HepG2 (cell line): Measurements from ENCODE around the gene ZNF670. TPM values are rescaled to one million over a fixed set of nuclear protein-coding genes. Genes with fewer than 3 reads are reported as not detected.
A peak's percentile ranks its signal among the peaks of the same experiment; 100 is the strongest.

ENCODE experiments used
- ATAD3A ChIP-seq: sonication (generic); formaldehyde crosslinking; IDR thresholded peaks from 2 replicates; pipeline ENCODE4 v1.4.0; 2020; ENCODE audit warnings: missing genetic modification reagents
- BCL6 ChIP-seq: IDR thresholded peaks from 2 replicates; pipeline ENCODE4 v1.6.1; 2016; ENCODE audit warnings: missing genetic modification reagents, missing compliant biosample characterization
- KLF9 ChIP-seq: IDR thresholded peaks from 2 replicates; pipeline ENCODE4 v1.6.1; 2016; ENCODE audit warnings: low read depth
- MYNN ChIP-seq: sonication (generic); formaldehyde crosslinking; IDR thresholded peaks from 2 replicates; pipeline ENCODE4 v1.4.0; 2020; ENCODE audit warnings: mild to moderate bottlenecking, low read depth, missing genetic modification reagents
- PAX8 ChIP-seq: sonication (generic); formaldehyde crosslinking; IDR thresholded peaks from 2 replicates; pipeline ENCODE4 v1.8.0; 2022; ENCODE audit warnings: mild to moderate bottlenecking, missing genetic modification reagents, borderline replicate concordance
- ZC3H13 ChIP-seq: sonication (generic); formaldehyde crosslinking; IDR thresholded peaks from 2 replicates; pipeline ENCODE4 v1.8.1; 2023; ENCODE audit warnings: mild to moderate bottlenecking, missing genetic modification reagents, moderate library complexity
- ZNF136 ChIP-seq: sonication (generic); formaldehyde crosslinking; IDR thresholded peaks from 2 replicates; pipeline ENCODE4 v1.8.1; 2022; ENCODE audit warnings: low read depth, mild to moderate bottlenecking, moderate library complexity, missing genetic modification reagents
- ZNF335 ChIP-seq: sonication (generic); formaldehyde crosslinking; IDR thresholded peaks from 2 replicates; pipeline ENCODE4 v1.4.0; 2020; ENCODE audit warnings: missing genetic modification reagents
- ZNF343 ChIP-seq: sonication (generic); formaldehyde crosslinking; IDR thresholded peaks from 2 replicates; pipeline ENCODE4 v1.4.0; 2020; ENCODE audit warnings: mild to moderate bottlenecking, missing genetic modification reagents
- ZNF567 ChIP-seq: sonication (generic); formaldehyde crosslinking; IDR thresholded peaks from 2 replicates; pipeline ENCODE4 v1.8.1; 2023; ENCODE audit warnings: mild to moderate bottlenecking, missing genetic modification reagents, borderline replicate concordance
- ZNF776 ChIP-seq: sonication (generic); formaldehyde crosslinking; IDR thresholded peaks from 2 replicates; pipeline ENCODE4 v1.4.0; 2020; ENCODE audit warnings: mild to moderate bottlenecking, missing genetic modification reagents
- polyA plus RNA-seq, 8 experiments: library from polyadenylated mRNA; depleted of rRNA in 3 of 8; stranded (reverse) in 7 of 8; unstranded in 1 of 8; fragments of >200 nt; fragmentation: Illumina TruSeq in 4 of 8; extraction: Trizol in 4 of 8; gene quantifications; 2 replicates each; pipeline versions ENCODE4 v1.2.1 to v1.2.3, GENCODE V29; 2011 to 2016; ENCODE audit warnings: low read depth in 4 of 8, missing spikeins in 1 of 8, mixed read lengths in 1 of 8; ENCODE audit not compliant: insufficient read depth in 1 of 8
- total RNA-seq, 5 experiments: library from RNA; depleted of rRNA; stranded (reverse); fragments of >200 nt; fragmentation: Illumina TruSeq; extraction: Trizol; gene quantifications; 2 replicates each; pipeline ENCODE4 v1.2.3, GENCODE V29; 2016; ENCODE audit warnings: low read depth in 1 of 5
- TF ChIP-seq, protein P1 (sequence below): sonication (generic); formaldehyde crosslinking; IDR thresholded peaks from 2 replicates; pipeline ENCODE4 v1.4.0; 2020; ENCODE audit warnings: missing genetic modification reagents
- TF ChIP-seq, protein P2 (sequence below): sonication (generic); formaldehyde crosslinking; IDR thresholded peaks from 2 replicates; pipeline ENCODE4 v1.8.1; 2023; ENCODE audit warnings: mild to moderate bottlenecking, missing genetic modification reagents
- TF ChIP-seq, protein P3 (sequence below): sonication (generic); formaldehyde crosslinking; IDR thresholded peaks from 2 replicates; pipeline ENCODE4 v1.5.0; 2020; ENCODE audit warnings: missing genetic modification reagents
- TF ChIP-seq, protein P4 (sequence below): IDR thresholded peaks from 2 replicates; pipeline ENCODE4 v1.6.1; 2012; ENCODE audit warnings: inconsistent platforms
- TF ChIP-seq, protein P5 (sequence below): sonication (generic); formaldehyde crosslinking; IDR thresholded peaks from 2 replicates; pipeline ENCODE4 v1.4.0; 2020; ENCODE audit warnings: missing genetic modification reagents; ENCODE audit errors: not compliant biosample characterization
- TF ChIP-seq, protein P6 (sequence below): sonication (generic); formaldehyde crosslinking; conservative IDR thresholded peaks from 2 replicates; pipeline ENCODE4 v1.8.0; 2022; ENCODE audit warnings: mild to moderate bottlenecking, moderate library complexity, missing genetic modification reagents
- TF ChIP-seq, protein P7 (sequence below): IDR thresholded peaks from 2 replicates; pipeline ENCODE4 v1.6.1; 2016; ENCODE audit warnings: low read depth, borderline replicate concordance
- TF ChIP-seq, protein P8 (sequence below): IDR thresholded peaks from 2 replicates; pipeline ENCODE4 v1.6.1; 2016

Gene ZNF670
- total and polyA plus RNA-seq, 2 of the 13 experiments (the other 11 are each of a cell fraction or from before 2014, with no cell fraction given) = 4.2 to 10.9 TPM

DNA sequence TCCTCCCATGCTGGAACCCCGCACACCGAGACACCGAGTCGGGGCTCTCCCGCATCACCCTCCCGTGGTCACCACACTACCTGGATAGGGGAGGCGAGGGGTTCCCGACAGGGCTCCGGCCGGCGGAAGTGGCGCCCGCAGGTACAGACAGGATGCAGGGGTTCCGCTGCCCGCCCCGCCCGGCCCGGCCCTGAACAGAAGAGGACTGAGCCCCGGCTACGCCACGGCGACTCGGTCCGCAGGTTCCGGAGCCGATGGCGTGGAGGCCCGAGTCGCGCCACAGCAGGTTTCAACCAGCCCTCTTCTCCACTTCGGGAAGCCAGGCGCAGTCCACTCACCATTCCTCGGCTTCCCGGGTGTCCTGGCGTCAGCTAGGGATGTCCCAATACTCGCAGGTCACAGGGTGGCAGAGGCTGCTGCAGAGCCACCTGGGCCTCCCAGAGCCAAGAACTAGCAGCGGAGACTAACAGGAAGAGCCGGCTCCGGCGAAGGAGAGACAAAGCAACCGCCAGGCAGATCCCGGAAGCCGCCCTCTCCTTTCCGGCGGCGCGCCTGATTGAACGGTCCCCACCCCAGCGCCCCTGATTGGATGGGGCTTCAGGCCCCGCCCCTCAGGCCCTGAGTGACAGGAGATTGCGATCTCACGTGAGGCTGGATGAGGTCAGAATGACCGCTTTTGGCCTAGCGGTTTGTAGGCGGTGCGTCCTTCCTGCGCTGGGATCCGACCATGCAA lies 25.4 kb upstream of the ZNF670 start, which contains the start of gene ZNF669 (continued):
- TF ChIP-seq, protein P1, sequence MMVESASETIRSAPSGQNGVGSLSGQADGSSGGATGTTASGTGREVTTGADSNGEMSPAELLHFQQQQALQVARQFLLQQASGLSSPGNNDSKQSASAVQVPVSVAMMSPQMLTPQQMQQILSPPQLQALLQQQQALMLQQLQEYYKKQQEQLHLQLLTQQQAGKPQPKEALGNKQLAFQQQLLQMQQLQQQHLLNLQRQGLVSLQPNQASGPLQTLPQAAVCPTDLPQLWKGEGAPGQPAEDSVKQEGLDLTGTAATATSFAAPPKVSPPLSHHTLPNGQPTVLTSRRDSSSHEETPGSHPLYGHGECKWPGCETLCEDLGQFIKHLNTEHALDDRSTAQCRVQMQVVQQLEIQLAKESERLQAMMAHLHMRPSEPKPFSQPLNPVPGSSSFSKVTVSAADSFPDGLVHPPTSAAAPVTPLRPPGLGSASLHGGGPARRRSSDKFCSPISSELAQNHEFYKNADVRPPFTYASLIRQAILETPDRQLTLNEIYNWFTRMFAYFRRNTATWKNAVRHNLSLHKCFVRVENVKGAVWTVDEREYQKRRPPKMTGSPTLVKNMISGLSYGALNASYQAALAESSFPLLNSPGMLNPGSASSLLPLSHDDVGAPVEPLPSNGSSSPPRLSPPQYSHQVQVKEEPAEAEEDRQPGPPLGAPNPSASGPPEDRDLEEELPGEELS (CRISPR knock-in tag) = 0 out of 2 replicates have a peak, but pooled peaks have one; percentile 19
- TF ChIP-seq PAX8 (CRISPR knock-in tag) (no peak), ZNF776 (peak; percentile 55; the same call in 1 of the 2 replicates), ZC3H13 (CRISPR knock-in tag) (peak; percentile 63; the same call in 1 of the 2 replicates), ZNF335 (CRISPR knock-in tag) (0 out of 2 replicates have a peak, but pooled peaks have one; percentile 39), ZNF136 (CRISPR knock-in tag) (no peak), ZNF567 (CRISPR knock-in tag) (no peak), MYNN (CRISPR knock-in tag) (no peak), ATAD3A (CRISPR knock-in tag) (no peak; the same call in 1 of the 2 replicates), ZNF343 (CRISPR knock-in tag) (no peak), KLF9 (CRISPR knock-in tag) (no peak), BCL6 (no peak)
- TF ChIP-seq, protein P2, sequence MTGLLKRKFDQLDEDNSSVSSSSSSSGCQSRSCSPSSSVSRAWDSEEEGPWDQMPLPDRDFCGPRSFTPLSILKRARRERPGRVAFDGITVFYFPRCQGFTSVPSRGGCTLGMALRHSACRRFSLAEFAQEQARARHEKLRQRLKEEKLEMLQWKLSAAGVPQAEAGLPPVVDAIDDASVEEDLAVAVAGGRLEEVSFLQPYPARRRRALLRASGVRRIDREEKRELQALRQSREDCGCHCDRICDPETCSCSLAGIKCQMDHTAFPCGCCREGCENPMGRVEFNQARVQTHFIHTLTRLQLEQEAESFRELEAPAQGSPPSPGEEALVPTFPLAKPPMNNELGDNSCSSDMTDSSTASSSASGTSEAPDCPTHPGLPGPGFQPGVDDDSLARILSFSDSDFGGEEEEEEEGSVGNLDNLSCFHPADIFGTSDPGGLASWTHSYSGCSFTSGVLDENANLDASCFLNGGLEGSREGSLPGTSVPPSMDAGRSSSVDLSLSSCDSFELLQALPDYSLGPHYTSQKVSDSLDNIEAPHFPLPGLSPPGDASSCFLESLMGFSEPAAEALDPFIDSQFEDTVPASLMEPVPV = 0 out of 2 replicates have a peak, but pooled peaks have one; percentile 53
- TF ChIP-seq, protein P3, sequence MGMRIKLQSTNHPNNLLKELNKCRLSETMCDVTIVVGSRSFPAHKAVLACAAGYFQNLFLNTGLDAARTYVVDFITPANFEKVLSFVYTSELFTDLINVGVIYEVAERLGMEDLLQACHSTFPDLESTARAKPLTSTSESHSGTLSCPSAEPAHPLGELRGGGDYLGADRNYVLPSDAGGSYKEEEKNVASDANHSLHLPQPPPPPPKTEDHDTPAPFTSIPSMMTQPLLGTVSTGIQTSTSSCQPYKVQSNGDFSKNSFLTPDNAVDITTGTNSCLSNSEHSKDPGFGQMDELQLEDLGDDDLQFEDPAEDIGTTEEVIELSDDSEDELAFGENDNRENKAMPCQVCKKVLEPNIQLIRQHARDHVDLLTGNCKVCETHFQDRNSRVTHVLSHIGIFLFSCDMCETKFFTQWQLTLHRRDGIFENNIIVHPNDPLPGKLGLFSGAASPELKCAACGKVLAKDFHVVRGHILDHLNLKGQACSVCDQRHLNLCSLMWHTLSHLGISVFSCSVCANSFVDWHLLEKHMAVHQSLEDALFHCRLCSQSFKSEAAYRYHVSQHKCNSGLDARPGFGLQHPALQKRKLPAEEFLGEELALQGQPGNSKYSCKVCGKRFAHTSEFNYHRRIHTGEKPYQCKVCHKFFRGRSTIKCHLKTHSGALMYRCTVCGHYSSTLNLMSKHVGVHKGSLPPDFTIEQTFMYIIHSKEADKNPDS (CRISPR knock-in tag) = no peak
- TF ChIP-seq, protein P4, sequence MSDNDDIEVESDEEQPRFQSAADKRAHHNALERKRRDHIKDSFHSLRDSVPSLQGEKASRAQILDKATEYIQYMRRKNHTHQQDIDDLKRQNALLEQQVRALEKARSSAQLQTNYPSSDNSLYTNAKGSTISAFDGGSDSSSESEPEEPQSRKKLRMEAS = peak; percentile 49; the same call in 1 of the 2 replicates
- TF ChIP-seq, protein P5, sequence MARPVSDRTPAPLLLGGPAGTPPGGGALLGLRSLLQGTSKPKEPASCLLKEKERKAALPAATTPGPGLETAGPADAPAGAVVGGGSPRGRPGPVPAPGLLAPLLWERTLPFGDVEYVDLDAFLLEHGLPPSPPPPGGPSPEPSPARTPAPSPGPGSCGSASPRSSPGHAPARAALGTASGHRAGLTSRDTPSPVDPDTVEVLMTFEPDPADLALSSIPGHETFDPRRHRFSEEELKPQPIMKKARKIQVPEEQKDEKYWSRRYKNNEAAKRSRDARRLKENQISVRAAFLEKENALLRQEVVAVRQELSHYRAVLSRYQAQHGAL (CRISPR knock-in tag) = no peak
- TF ChIP-seq, protein P6, sequence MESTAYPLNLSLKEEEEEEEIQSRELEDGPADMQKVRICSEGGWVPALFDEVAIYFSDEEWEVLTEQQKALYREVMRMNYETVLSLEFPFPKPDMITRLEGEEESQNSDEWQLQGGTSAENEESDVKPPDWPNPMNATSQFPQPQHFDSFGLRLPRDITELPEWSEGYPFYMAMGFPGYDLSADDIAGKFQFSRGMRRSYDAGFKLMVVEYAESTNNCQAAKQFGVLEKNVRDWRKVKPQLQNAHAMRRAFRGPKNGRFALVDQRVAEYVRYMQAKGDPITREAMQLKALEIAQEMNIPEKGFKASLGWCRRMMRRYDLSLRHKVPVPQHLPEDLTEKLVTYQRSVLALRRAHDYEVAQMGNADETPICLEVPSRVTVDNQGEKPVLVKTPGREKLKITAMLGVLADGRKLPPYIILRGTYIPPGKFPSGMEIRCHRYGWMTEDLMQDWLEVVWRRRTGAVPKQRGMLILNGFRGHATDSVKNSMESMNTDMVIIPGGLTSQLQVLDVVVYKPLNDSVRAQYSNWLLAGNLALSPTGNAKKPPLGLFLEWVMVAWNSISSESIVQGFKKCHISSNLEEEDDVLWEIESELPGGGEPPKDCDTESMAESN = peak; percentile 84; the same call in 1 of the 2 replicates
- TF ChIP-seq, protein P7, sequence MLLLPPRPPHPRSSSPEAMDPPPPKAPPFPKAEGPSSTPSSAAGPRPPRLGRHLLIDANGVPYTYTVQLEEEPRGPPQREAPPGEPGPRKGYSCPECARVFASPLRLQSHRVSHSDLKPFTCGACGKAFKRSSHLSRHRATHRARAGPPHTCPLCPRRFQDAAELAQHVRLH = no peak
- TF ChIP-seq, protein P8, sequence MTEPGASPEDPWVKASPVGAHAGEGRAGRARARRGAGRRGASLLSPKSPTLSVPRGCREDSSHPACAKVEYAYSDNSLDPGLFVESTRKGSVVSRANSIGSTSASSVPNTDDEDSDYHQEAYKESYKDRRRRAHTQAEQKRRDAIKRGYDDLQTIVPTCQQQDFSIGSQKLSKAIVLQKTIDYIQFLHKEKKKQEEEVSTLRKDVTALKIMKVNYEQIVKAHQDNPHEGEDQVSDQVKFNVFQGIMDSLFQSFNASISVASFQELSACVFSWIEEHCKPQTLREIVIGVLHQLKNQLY = no peak
